WERI-Rb-1 (cell line): ENCODE measurements around the gene YY1.

Source experiments
- DNase-seq: peaks from one replicate; pipeline ENCODE4 v3.0.0-alpha.2; 2020
- H3K27ac ChIP-seq: fragments of 250-450 bp; sonication (Bioruptor Pico); 2 replicates; pipeline ENCODE4 v1.5.1; 2020; ENCODE audit warnings: mild to moderate bottlenecking, moderate library complexity
- H3K27me3 ChIP-seq: fragments of 250-450 bp; sonication (Bioruptor Pico); 2 replicates; pipeline ENCODE4 v1.5.1; 2021; ENCODE audit warnings: mild to moderate bottlenecking, low read depth, moderate library complexity; ENCODE audit not compliant: insufficient read depth, severe bottlenecking
- H3K36me3 ChIP-seq: fragments of 250-450 bp; sonication (Bioruptor Pico); 2 replicates; pipeline ENCODE4 v1.5.1; 2020; ENCODE audit warnings: mild to moderate bottlenecking, moderate library complexity
- H3K4me3 ChIP-seq: 2 replicates; pipeline ENCODE4 v1.5.1; 2011; ENCODE audit warnings: low read depth, mild to moderate bottlenecking, control low read depth, low read length
- H3K9me3 ChIP-seq: fragments of 250-450 bp; sonication (Bioruptor Pico); 2 replicates; pipeline ENCODE4 v1.5.1; 2021; ENCODE audit warnings: mild to moderate bottlenecking, moderate library complexity; ENCODE audit not compliant: severe bottlenecking
- CTCF ChIP-seq: IDR thresholded peaks from 2 replicates; pipeline ENCODE4 v1.5.1; 2011; ENCODE audit warnings: low read depth, mild to moderate bottlenecking, control low read depth, inconsistent platforms, low read length

YY1 gene

GRCh38 chr14:100212476-100213333, 26.2 kb upstream of the YY1 start:
- 0 out of 2 replicates have a peak, but pooled peaks cover 4% of the 10 kb centered on the region for H3K36me3 ChIP-seq
- H3K27ac ChIP-seq: no peak overlapping the region
- H3K4me3 ChIP-seq: no peak overlapping the region

GRCh38 chr14:100213587-100213955, 25.4 kb upstream of the YY1 start:
- Histone ChIP-seq H3K9me3 (no peaks in the 10 kb centered on the region), H3K27me3 (no peaks in the 10 kb centered on the region), H3K27ac (peak overlapping the region; percentile 96), H3K36me3 (0 out of 2 replicates have a peak, but pooled peaks cover 4% of the 10 kb centered on the region), H3K4me3 (peak overlapping the region; percentile 90)
- no peak for TF ChIP-seq CTCF
- DNase-seq: no peak

More at GRCh38 chr14:100212476-100213333, 26.2 kb upstream of the YY1 start:
- DNase-seq: no peak
- no peaks in the 10 kb centered on the region for H3K9me3 ChIP-seq
- TF ChIP-seq CTCF: no peak
- no peaks in the 10 kb centered on the region for H3K27me3 ChIP-seq

GRCh38 chr14:100213956-100214769, 24.8 kb upstream of the YY1 start:
- Histone ChIP-seq H3K27ac (peak overlapping the region; percentile 96), H3K36me3 (0 out of 2 replicates have a peak, but pooled peaks cover 4% of the 10 kb centered on the region), H3K4me3 (peak overlapping the region; percentile 90), H3K27me3 (no peaks in the 10 kb centered on the region), H3K9me3 (no peaks in the 10 kb centered on the region)
- peak; percentile 95 for DNase-seq
- TF ChIP-seq CTCF: no peak

GRCh38 chr14:100214770-100215083, 24.2 kb upstream of the YY1 start:
- TF ChIP-seq CTCF: no peak
- peak overlapping the region; percentile 62 for H3K27ac ChIP-seq
- no peaks in the 10 kb centered on the region for H3K9me3 ChIP-seq
- 0 out of 2 replicates have a peak overlapping the region, but pooled peaks have one; percentile 5 for H3K4me3 ChIP-seq
- H3K36me3 ChIP-seq: 0 out of 2 replicates have a peak, but pooled peaks cover 4% of the 10 kb centered on the region
- no peak for DNase-seq
- H3K27me3 ChIP-seq: no peaks in the 10 kb centered on the region

- TF ChIP-seq CTCF: no peak
- Histone ChIP-seq H3K27me3 (no peaks in the 10 kb centered on the region), H3K36me3 (0 out of 2 replicates have a peak, but pooled peaks cover 4% of the 10 kb centered on the region), H3K27ac (no peak overlapping the region), H3K9me3 (no peaks in the 10 kb centered on the region), H3K4me3 (no peak overlapping the region)
- no peak for DNase-seq
Observed at GRCh38 chr14:100215330-100215885, 23.5 kb upstream of the YY1 start.
